GM23338 (cell line): ENCODE results near the gene PLOD3. TPM values are rescaled to one million over a fixed set of nuclear protein-coding genes. Genes with fewer than 3 reads are reported as not detected.

ENCODE experiments used
- ATAC-seq: fragments of 200-7000 bp; cut with Tn5 transposase; 3 replicates; pipeline ENCODE4 v1.9.1; 2020
- DNase-seq: peaks from one replicate; pipeline ENCODE4 v3.0.0-alpha.2; 2015; ENCODE audit warnings: low spot score
- H2AFZ ChIP-seq: fragments of 200-600 bp; sonication (generic); 2 replicates; pipeline ENCODE4 v1.8.0; 2016; ENCODE audit warnings: antibody characterized with exemption, mild to moderate bottlenecking, moderate library complexity
- H3F3A ChIP-seq: fragments of 200-600 bp; sonication (generic); replicated peaks from 2 replicates; pipeline ENCODE4 v1.8.0; 2017; ENCODE audit warnings: antibody characterized with exemption, mixed run types, low read depth
- H3K27ac ChIP-seq: fragments of 200-600 bp; sonication (generic); 2 replicates; pipeline ENCODE4 v1.6.1; 2016; ENCODE audit warnings: low read depth
- H3K27me3 ChIP-seq: fragments of 200-600 bp; sonication (generic); 2 replicates; pipeline ENCODE4 v1.8.0; 2016; ENCODE audit warnings: mild to moderate bottlenecking, mixed run types, moderate library complexity; ENCODE audit not compliant: insufficient read depth
- H3K36me3 ChIP-seq: fragments of 200-600 bp; sonication (generic); 2 replicates; pipeline ENCODE4 v1.8.0; 2016; ENCODE audit warnings: mild to moderate bottlenecking; ENCODE audit not compliant: insufficient read depth
- H3K4me1 ChIP-seq: fragments of 200-600 bp; sonication (generic); 2 replicates; pipeline ENCODE4 v1.8.0; 2016; ENCODE audit warnings: mild to moderate bottlenecking, moderate library complexity; ENCODE audit not compliant: insufficient read depth
- H3K4me2 ChIP-seq: fragments of 200-600 bp; sonication (generic); 2 replicates; pipeline ENCODE4 v1.7.1; 2017; ENCODE audit warnings: mixed run types
- H3K4me3 ChIP-seq: fragments of 200-600 bp; sonication (generic); 2 replicates; pipeline ENCODE4 v1.6.1; 2016; ENCODE audit warnings: mixed run types
- H3K79me2 ChIP-seq: fragments of 200-600 bp; sonication (generic); replicated peaks from 2 replicates; pipeline ENCODE4 v1.8.0; 2017; ENCODE audit warnings: mild to moderate bottlenecking; ENCODE audit not compliant: insufficient read depth
- H3K9me2 ChIP-seq: fragments of 200-600 bp; sonication (generic); 2 replicates; pipeline ENCODE4 v1.8.0; 2017; ENCODE audit not compliant: insufficient read depth
- H4K20me1 ChIP-seq: fragments of 200-600 bp; sonication (generic); replicated peaks from 2 replicates; pipeline ENCODE4 v1.8.0; 2017; ENCODE audit warnings: mild to moderate bottlenecking; ENCODE audit not compliant: insufficient read depth
- H3K27ac Mint-ChIP-seq: 2 replicates; pipeline ENCODE4 v1.8.0; 2020; ENCODE audit warnings: inconsistent platforms, mild to moderate bottlenecking, moderate library complexity, mixed read lengths
- H3K27me3 Mint-ChIP-seq: 3 replicates; pipeline ENCODE4 v1.8.0; 2022; ENCODE audit warnings: low read depth, mild to moderate bottlenecking, moderate library complexity, mixed read lengths, inconsistent platforms; ENCODE audit not compliant: insufficient read depth, poor library complexity
- H3K36me3 Mint-ChIP-seq: 3 replicates; pipeline ENCODE4 v1.8.0; 2021; ENCODE audit warnings: low read depth, mild to moderate bottlenecking, inconsistent platforms, moderate library complexity, mixed read lengths
- H3K4me1 Mint-ChIP-seq: 3 replicates; pipeline ENCODE4 v1.8.0; 2020; ENCODE audit warnings: mild to moderate bottlenecking, inconsistent platforms, mixed read lengths
- H3K4me3 Mint-ChIP-seq: 3 replicates; pipeline ENCODE4 v1.8.0; 2021; ENCODE audit warnings: moderate library complexity, mild to moderate bottlenecking, inconsistent platforms, mixed read lengths
- H3K9me3 Mint-ChIP-seq: 3 replicates; pipeline ENCODE4 v1.8.0; 2020; ENCODE audit warnings: moderate library complexity, mild to moderate bottlenecking, inconsistent platforms, mixed read lengths
- CREB1 ChIP-seq: fragments of 250-450 bp; sonication (Bioruptor Pico); IDR thresholded peaks from 2 replicates; pipeline ENCODE4 v1.5.0; 2020; ENCODE audit warnings: low read depth, mild to moderate bottlenecking, moderate library complexity
- CTCF ChIP-seq, 2 experiments: fragments of 200-600 bp in 1 of 2; sonication (generic) in 1 of 2; conservative IDR thresholded peaks; 2 replicates each; pipeline versions ENCODE4 v1.5.1 to v1.6.1; 2016 to 2017; ENCODE audit warnings: antibody characterized with exemption in 2 of 2, low read depth in 2 of 2, mild to moderate bottlenecking in 2 of 2, moderate library complexity in 1 of 2
- ETS1 ChIP-seq: IDR thresholded peaks from 2 replicates; pipeline ENCODE4 v1.6.1; 2016; ENCODE audit warnings: antibody characterized with exemption
- EZH2 ChIP-seq: fragments of 200-600 bp; sonication (generic); IDR thresholded peaks from one replicate; pipeline ENCODE4 v1.8.0; 2017; ENCODE audit warnings: antibody characterized with exemption, mild to moderate bottlenecking, low read depth; ENCODE audit not compliant: unreplicated experiment
- EZH2phosphoT487 ChIP-seq: fragments of 200-600 bp; sonication (generic); IDR thresholded peaks from one replicate; pipeline ENCODE4 v1.8.1; 2018; ENCODE audit warnings: antibody characterized with exemption; ENCODE audit not compliant: unreplicated experiment
- JUNB ChIP-seq: IDR thresholded peaks from one replicate; pipeline ENCODE4 v1.6.1; 2016; ENCODE audit warnings: antibody characterized with exemption; ENCODE audit not compliant: unreplicated experiment
- NANOG ChIP-seq: IDR thresholded peaks from 2 replicates; pipeline ENCODE4 v1.6.1; 2016; ENCODE audit warnings: antibody characterized with exemption, borderline replicate concordance
- POLR2AphosphoS5 ChIP-seq: IDR thresholded peaks from 2 replicates; pipeline ENCODE4 v1.6.1; 2016; ENCODE audit warnings: antibody characterized with exemption, low read depth
- REST ChIP-seq: IDR thresholded peaks from one replicate; pipeline ENCODE4 v1.6.1; 2018; ENCODE audit warnings: antibody characterized with exemption; ENCODE audit not compliant: unreplicated experiment
- STAT1 ChIP-seq: IDR thresholded peaks from one replicate; pipeline ENCODE4 v1.6.1; 2016; ENCODE audit warnings: antibody characterized with exemption; ENCODE audit not compliant: unreplicated experiment
- ZNF114 ChIP-seq: fragments of 250-450 bp; sonication (Bioruptor Pico); IDR thresholded peaks from 2 replicates; pipeline ENCODE4 v1.5.0; 2020; ENCODE audit warnings: mild to moderate bottlenecking, moderate library complexity
- ZNF462 ChIP-seq: fragments of 250-450 bp; sonication (Bioruptor Pico); IDR thresholded peaks from 2 replicates; pipeline ENCODE4 v1.5.0; 2020; ENCODE audit warnings: mild to moderate bottlenecking, moderate library complexity
- polyA plus RNA-seq: library from polyadenylated mRNA; unstranded; fragments of >200 nt; fragmentation: Nextera tagmentation; extraction: Ambion mirVana; gene quantifications from 2 replicates; pipeline ENCODE4 v1.2.1, GENCODE V29; 2016
- total RNA-seq: library from RNA; depleted of rRNA; stranded (reverse); fragments of >200 nt; shearing (Covaris generic); gene quantifications from 2 replicates; pipeline ENCODE4 v1.2.3, GENCODE V29; 2014

Gene PLOD3
- total and polyA plus RNA-seq, 2 experiments from 2014 or later = 35.2 to 40.7 TPM

GRCh38 chr7:101250324-101250723 lies 32.9 kb upstream of the PLOD3 start:
- 0 out of 2 replicates have a peak overlapping the region, but pooled peaks have one; percentile 48 for H3K27ac ChIP-seq
- H3K4me3 ChIP-seq = peak overlapping the region; percentile 77; the same call in 1 of the 2 replicates
- H4K20me1 ChIP-seq = peaks cover 10% of the 10 kb centered on the region; the same call in 1 of the 2 replicates
- H3K9me2 ChIP-seq = no peaks in the 10 kb centered on the region
- H3K9me3 Mint-ChIP-seq = no peaks in the 10 kb centered on the region; the same call in 2 of the 3 replicates
- peaks cover 6% of the 10 kb centered on the region for H3K27me3 Mint-ChIP-seq
- H3K27ac Mint-ChIP-seq = peak overlapping the region; percentile 23; the same call in 1 of the 2 replicates
- TF ChIP-seq STAT1 = no peak
- no peak for TF ChIP-seq EZH2phosphoT487
- no peak for TF ChIP-seq NANOG
- no peak for TF ChIP-seq POLR2AphosphoS5
- TF ChIP-seq ZNF114 (CRISPR knock-in tag) = no peak
- no peak for TF ChIP-seq ZNF462 (CRISPR knock-in tag)
- TF ChIP-seq ETS1 = no peak
- TF ChIP-seq REST = no peak
- TF ChIP-seq CTCF (conservative IDR thresholded peaks at IDR 0.05; ENCODE audit: low read depth in 2 of 2) = no peak
- no peak for TF ChIP-seq EZH2
- TF ChIP-seq CREB1 (CRISPR knock-in tag) = no peak
- no peak for TF ChIP-seq JUNB
- H3K4me1 ChIP-seq = peaks cover 11% of the 10 kb centered on the region
- no peak overlapping the region for H2AFZ ChIP-seq
- peaks cover 24% of the 10 kb centered on the region for H3K36me3 Mint-ChIP-seq
- no peak for DNase-seq
- no peak for ATAC-seq
- no peaks in the 10 kb centered on the region for H3K27me3 ChIP-seq
- peak overlapping the region; percentile 97 for H3K4me3 Mint-ChIP-seq
- H3K36me3 ChIP-seq = no peaks in the 10 kb centered on the region
- no peak overlapping the region; the same call in 1 of the 2 replicates for H3K4me2 ChIP-seq
- peaks cover 15% of the 10 kb centered on the region for H3F3A ChIP-seq
- peaks cover 56% of the 10 kb centered on the region for H3K79me2 ChIP-seq
- H3K4me1 Mint-ChIP-seq = peaks cover 17% of the 10 kb centered on the region
